Stomach (tissue), 9 donors: ENCODE results near the gene SERTAD3. TPM values are rescaled to one million over a fixed set of nuclear protein-coding genes. Genes with fewer than 3 reads are reported as not detected.
"Not testable (repeated sequence)": the region's sequence is repeated elsewhere in the genome, so short reads cannot be mapped to it uniquely, and the experiment has no call there.

Experiments
- DNase-seq, 2 donors: peaks; one replicate each; pipeline versions ENCODE4 v3.0.0 to v3.0.0-alpha.2; 2013 to 2019
- H3K27ac ChIP-seq, 5 donors: fragments of 200-600 bp in 4 of 5; sonication (generic) in 4 of 5; one replicate each; pipeline ENCODE4 v1.5.1; 2013 to 2019; ENCODE audit warnings: mild to moderate bottlenecking in 1 of 5, moderate library complexity in 1 of 5
- H3K27me3 ChIP-seq, 3 donors: fragments of 200-600 bp; sonication (generic); one replicate each; pipeline ENCODE4 v1.5.1; 2017 to 2019; ENCODE audit warnings: mixed run types in 1 of 3
- H3K36me3 ChIP-seq, 4 donors: fragments of 200-600 bp; sonication (generic); 1 replicate in 3 of 4; 2 replicates in 1 of 4; pipeline ENCODE4 v1.5.1; 2016 to 2019
- H3K4me1 ChIP-seq, 4 donors: fragments of 200-600 bp; sonication (generic); one replicate each; pipeline ENCODE4 v1.5.1; 2016 to 2019
- H3K4me3 ChIP-seq, 4 donors: fragments of 200-600 bp; sonication (generic) in 3 of 4; one replicate each; pipeline ENCODE4 v1.5.1; 2016 to 2019; ENCODE audit warnings: mild to moderate bottlenecking in 1 of 4
- H3K9me3 ChIP-seq, 4 donors: fragments of 200-600 bp; sonication (generic); one replicate each; pipeline ENCODE4 v1.5.1; 2016 to 2019
- CTCF ChIP-seq, 7 experiments: fragments of 450-650 bp in 4 of 7; fragments of 200-600 bp in 3 of 7; sonication (generic) in 3 of 7; IDR thresholded peaks; one replicate each; pipeline ENCODE4 v1.5.1; 2016 to 2019; ENCODE audit warnings: antibody characterized with exemption in 7 of 7, control low read depth in 2 of 7, mild to moderate bottlenecking in 1 of 7
- EP300 ChIP-seq: sonication (generic); formaldehyde crosslinking; IDR thresholded peaks from one replicate; pipeline ENCODE4 v1.6.1; 2017; ENCODE audit warnings: antibody characterized with exemption
- POLR2A ChIP-seq, 4 donors: fragments of 450-650 bp; IDR thresholded peaks; one replicate each; pipeline ENCODE4 v1.6.1; 2016; ENCODE audit warnings: antibody characterized with exemption in 4 of 4, control low read depth in 2 of 4, mild to moderate bottlenecking in 1 of 4, moderate library complexity in 1 of 4
- POLR2AphosphoS5 ChIP-seq, 3 donors: sonication (generic); formaldehyde crosslinking; IDR thresholded peaks; one replicate each; pipeline ENCODE4 v1.6.1; 2016; ENCODE audit warnings: antibody characterized with exemption in 3 of 3
- WGBS, 5 donors: extraction: QIAGEN DNeasy Blood & Tissue Kit in 3 of 5; methylation state at CpG; one replicate each; pipeline versions ENCODE4 v1.1.5 to v1.1.7; 2013 to 2018; 5-methylcytosine and 5-hydroxymethylcytosine counted together
- intact Hi-C: fragments of 100-400 bp; cut with DNase I; formaldehyde crosslinking; loops from one replicate; pipeline ENCODE4 v1.15.1; 2023; ENCODE audit warnings: low total_unique reads
- polyA plus RNA-seq, 3 donors: library from polyadenylated mRNA; stranded (reverse); fragments of 200-250 nt; gene quantifications; one replicate each; pipeline ENCODE4 v1.2.3, GENCODE V29; 2013
- total RNA-seq, 5 donors: library from RNA; depleted of rRNA; stranded (reverse); fragments of >200 nt; gene quantifications; one replicate each; pipeline versions ENCODE4 v1.1.0 to v1.2.3, GENCODE V29; 2014 to 2016
- donor health status: healthy with polysubstance abuse.
- donor health status: Bipolar disorder and iron deficiency.
- donor health status: healthy.

Gene SERTAD3
- total and polyA plus RNA-seq, 8 donors: 6.2 to 41.4 (median 27.7) TPM

GRCh38 chr19:40465557-40466218, 21.6 kb upstream of the SERTAD3 start, which contains the start of gene BLVRB:
Gene BLVRB (minus strand): TSS chr19:40465745. CDS start chr19:40465688, 57 bp downstream.
- intact Hi-C loops: no loop called here
- peaks cover 36 to 58% (median 49%) of the 10 kb centered on the region in 4 donors for H3K4me1 ChIP-seq
- peak within 1 kb of the TSS; percentile 60 to 83 (median 74) for H3K4me3 ChIP-seq

GRCh38 chr19:40465025-40465556, 21.0 kb upstream of the SERTAD3 start:
- 6 to 9% (median 9%) methylated on average over 9 to 11 of the region's 11 CpGs for WGBS, 5 donors
- Histone ChIP-seq H3K4me1 (peaks cover 36 to 58% (median 51%) of the 10 kb centered on the region in 4 donors), H3K27ac (peak overlapping the region; percentile 93 to 99 (median 96)), H3K9me3 (no peaks in the 10 kb centered on the region), H3K27me3 (peaks cover 0 to 13% (median 4%) of the 10 kb centered on the region in 3 donors), H3K4me3 (peak overlapping the region; percentile 60 to 83 (median 74)), H3K36me3 (peaks cover 0 to 5% (median 0%) of the 10 kb centered on the region in 4 donors)
- no peak for TF ChIP-seq EP300
- no peak for TF ChIP-seq CTCF (IDR thresholded peaks at IDR 0.05)
- TF ChIP-seq POLR2AphosphoS5 (IDR thresholded peaks at IDR 0.05): no peak
- TF ChIP-seq POLR2A (IDR thresholded peaks at IDR 0.05): no peak
- no peak for DNase-seq
- intact Hi-C loops: no loop called here

More at GRCh38 chr19:40465557-40466218, 21.6 kb upstream of the SERTAD3 start, which contains the start of gene BLVRB:
- 0% methylated on average over 15 to 54 of the region's 54 CpGs for WGBS, 5 donors
- peak within 1 kb of the TSS; percentile 93 to 99 (median 96) for H3K27ac ChIP-seq
- H3K36me3 ChIP-seq: peaks cover 0 to 5% (median 0%) of the 10 kb centered on the region in 4 donors
- DNase-seq: peak; percentile 100
- H3K27me3 ChIP-seq: peaks cover 0 to 13% (median 4%) of the 10 kb centered on the region in 3 donors
- H3K9me3 ChIP-seq: no peaks in the 10 kb centered on the region
- no peak for TF ChIP-seq EP300
- TF ChIP-seq POLR2AphosphoS5 (IDR thresholded peaks at IDR 0.05): peak; percentile 77 to 98 (median 96)
- TF ChIP-seq POLR2A (IDR thresholded peaks at IDR 0.05): peak in 2 of 4 donors; percentile 58 to 81
- TF ChIP-seq CTCF (IDR thresholded peaks at IDR 0.05): no peak

GRCh38 chr19:40464059-40465024, 20.2 kb upstream of the SERTAD3 start:
- TF ChIP-seq POLR2AphosphoS5 (IDR thresholded peaks at IDR 0.05) (peak in 2 of 3 donors; percentile 54 to 78), EP300 (no peak), POLR2A (IDR thresholded peaks at IDR 0.05) (no peak), CTCF (IDR thresholded peaks at IDR 0.05) (peak in 5 of 7 experiments; percentile 85 to 96 (median 91))
- Histone ChIP-seq H3K4me1 (peaks cover 36 to 58% (median 51%) of the 10 kb centered on the region in 4 donors), H3K27me3 (peaks cover 0 to 13% (median 4%) of the 10 kb centered on the region in 3 donors), H3K36me3 (peaks cover 0 to 5% (median 0%) of the 10 kb centered on the region in 4 donors), H3K4me3 (peak overlapping the region; percentile 60 to 83 (median 74)), H3K27ac (peak overlapping the region; percentile 93 to 99 (median 96)), H3K9me3 (no peaks in the 10 kb centered on the region)
- 12 to 21% (median 14%) methylated on average over 11 of the region's 11 CpGs for WGBS, 5 donors
- peak; percentile 92 to 95 for DNase-seq
- intact Hi-C loops: no loop called here

GRCh38 chr19:40463587-40464037, 19.5 kb upstream of the SERTAD3 start:
- H3K27ac ChIP-seq: peak overlapping the region; percentile 93 to 99 (median 96)
- 31 to 57% (median 55%) methylated on average over 12 of the region's 12 CpGs for WGBS, 5 donors
- DNase-seq: peak in 1 of 2 donors; percentile 65
- intact Hi-C loops, H3K36me3 ChIP-seq, H3K9me3 ChIP-seq: not testable (repeated sequence)
- peaks cover 0 to 13% (median 4%) of the 10 kb centered on the region in 3 donors for H3K27me3 ChIP-seq
- H3K4me3 ChIP-seq: peak overlapping the region; percentile 60 to 83 (median 74)
- peaks cover 36 to 58% (median 51%) of the 10 kb centered on the region in 4 donors for H3K4me1 ChIP-seq
